Prostate gland (tissue), 2 donors: ENCODE results near the gene ARHGAP25. TPM values are rescaled to one million over a fixed set of nuclear protein-coding genes. Genes with fewer than 3 reads are reported as not detected.

Source experiments
- DNase-seq: peaks from one replicate; pipeline ENCODE4 v3.0.0-alpha.2; 2019; ENCODE audit warnings: low spot score
- H3K27ac ChIP-seq, 2 donors: fragments of 200-600 bp; sonication (generic); 2 replicates each; pipeline ENCODE4 v1.5.1; 2017 to 2019
- H3K27me3 ChIP-seq: fragments of 200-600 bp; sonication (generic); replicated peaks from 2 replicates; pipeline ENCODE4 v1.5.1; 2019; ENCODE audit not compliant: insufficient read depth
- H3K36me3 ChIP-seq, 2 donors: fragments of 200-600 bp; sonication (generic); 1 replicate in 1 of 2; 2 replicates in 1 of 2; pipeline versions ENCODE4 v1.5.1 to v1.8.1; 2017 to 2019
- H3K4me1 ChIP-seq: fragments of 200-600 bp; sonication (generic); replicated peaks from 2 replicates; pipeline ENCODE4 v1.5.1; 2019
- H3K4me3 ChIP-seq, 2 donors: fragments of 200-600 bp; sonication (generic); 2 replicates each; pipeline ENCODE4 v1.5.1; 2017 to 2019
- H3K9me3 ChIP-seq: fragments of 200-600 bp; sonication (generic); 2 replicates; pipeline ENCODE4 v1.5.1; 2017
- POLR2A ChIP-seq: fragments of 450-650 bp; IDR thresholded peaks from one replicate; pipeline ENCODE4 v1.6.1; 2016; ENCODE audit warnings: antibody characterized with exemption, mild to moderate bottlenecking
- POLR2AphosphoS5 ChIP-seq: sonication (generic); formaldehyde crosslinking; IDR thresholded peaks from one replicate; pipeline ENCODE4 v1.6.1; 2017; ENCODE audit warnings: antibody characterized with exemption
- WGBS: methylation state at CpG from one replicate; pipeline ENCODE4 v1.1.5; 2018; 5-methylcytosine and 5-hydroxymethylcytosine counted together
- intact Hi-C: fragments of 100-400 bp; cut with DNase I; formaldehyde crosslinking; loops from one replicate; pipeline ENCODE4 v1.14.2; 2022
- total RNA-seq, 2 donors: library from RNA; depleted of rRNA; stranded (reverse); fragments of >200 nt; gene quantifications; one replicate each; pipeline ENCODE4 v1.1.0, GENCODE V29; 2016
- TF ChIP-seq, protein P1 (sequence below), 4 experiments: fragments of 200-600 bp in 2 of 4; fragments of 450-650 bp in 2 of 4; sonication (generic) in 2 of 4; IDR thresholded peaks; 1 replicate in 3 of 4; 2 replicates in 1 of 4; pipeline ENCODE4 v1.5.1; 2016 to 2019; ENCODE audit warnings: antibody characterized with exemption in 4 of 4, mild to moderate bottlenecking in 2 of 4, moderate library complexity in 2 of 4

ARHGAP25 gene
- total RNA-seq, 2 donors from 2014 or later, result 5.0 to 6.2 TPM

- Histone ChIP-seq H3K9me3 (no peaks in the 10 kb centered on the region), H3K36me3 (no peaks in the 10 kb centered on the region), H3K4me1 (no peaks in the 10 kb centered on the region), H3K27ac (no peak overlapping the region), H3K4me3 (no peak overlapping the region), H3K27me3 (no peaks in the 10 kb centered on the region)
- intact Hi-C loops, result loop anchor here (5.0 to 10.0 kb wide), 3 partner anchors 83 to 176 kb away; no protein-coding TSS in a partner anchor
- peak; percentile 89 for DNase-seq
- WGBS, result 17% methylated on average over 15 of the region's 15 CpGs
- TF ChIP-seq, protein P1, sequence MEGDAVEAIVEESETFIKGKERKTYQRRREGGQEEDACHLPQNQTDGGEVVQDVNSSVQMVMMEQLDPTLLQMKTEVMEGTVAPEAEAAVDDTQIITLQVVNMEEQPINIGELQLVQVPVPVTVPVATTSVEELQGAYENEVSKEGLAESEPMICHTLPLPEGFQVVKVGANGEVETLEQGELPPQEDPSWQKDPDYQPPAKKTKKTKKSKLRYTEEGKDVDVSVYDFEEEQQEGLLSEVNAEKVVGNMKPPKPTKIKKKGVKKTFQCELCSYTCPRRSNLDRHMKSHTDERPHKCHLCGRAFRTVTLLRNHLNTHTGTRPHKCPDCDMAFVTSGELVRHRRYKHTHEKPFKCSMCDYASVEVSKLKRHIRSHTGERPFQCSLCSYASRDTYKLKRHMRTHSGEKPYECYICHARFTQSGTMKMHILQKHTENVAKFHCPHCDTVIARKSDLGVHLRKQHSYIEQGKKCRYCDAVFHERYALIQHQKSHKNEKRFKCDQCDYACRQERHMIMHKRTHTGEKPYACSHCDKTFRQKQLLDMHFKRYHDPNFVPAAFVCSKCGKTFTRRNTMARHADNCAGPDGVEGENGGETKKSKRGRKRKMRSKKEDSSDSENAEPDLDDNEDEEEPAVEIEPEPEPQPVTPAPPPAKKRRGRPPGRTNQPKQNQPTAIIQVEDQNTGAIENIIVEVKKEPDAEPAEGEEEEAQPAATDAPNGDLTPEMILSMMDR (IDR thresholded peaks at IDR 0.05), result peak; percentile 74 to 94 (median 91)
- TF ChIP-seq POLR2AphosphoS5, result peak; percentile 83
- TF ChIP-seq POLR2A, result no peak
These were observed 17.1 kb downstream of the ARHGAP25 start for GRCh38 chr2:68751397-68752339.

GRCh38 chr2:68753318-68753717, 18.7 kb downstream of the ARHGAP25 start:
- H3K36me3 ChIP-seq, result no peaks in the 10 kb centered on the region
- H3K9me3 ChIP-seq, result no peaks in the 10 kb centered on the region
- H3K4me3 ChIP-seq, result no peak overlapping the region
- no peak overlapping the region for H3K27ac ChIP-seq
- TF ChIP-seq, protein P1 (IDR thresholded peaks at IDR 0.05), result no peak
- TF ChIP-seq POLR2AphosphoS5 (no peak), POLR2A (no peak)
- intact Hi-C loops, result loop anchor here (5.0 to 10.0 kb wide), 3 partner anchors 81 to 174 kb away; no protein-coding TSS in a partner anchor
- no peak for DNase-seq
- no peaks in the 10 kb centered on the region for H3K27me3 ChIP-seq
- 65% methylated on average over 4 of the region's 4 CpGs for WGBS
- H3K4me1 ChIP-seq, result no peaks in the 10 kb centered on the region

GRCh38 chr2:68755071-68755470, 20.5 kb downstream of the ARHGAP25 start:
- Histone ChIP-seq H3K27ac (no peak overlapping the region), H3K36me3 (no peaks in the 10 kb centered on the region), H3K4me1 (no peaks in the 10 kb centered on the region), H3K9me3 (no peaks in the 10 kb centered on the region), H3K27me3 (no peaks in the 10 kb centered on the region), H3K4me3 (no peak overlapping the region)
- intact Hi-C loops, result loop anchor here (10.0 kb wide), 1 partner anchor 80 kb away; no protein-coding TSS in a partner anchor
- DNase-seq, result no peak
- TF ChIP-seq POLR2AphosphoS5 (no peak), POLR2A (no peak)
- TF ChIP-seq, protein P1 (IDR thresholded peaks at IDR 0.05), result no peak

- 78% methylated on average over 2 of the region's 2 CpGs for WGBS
- intact Hi-C loops, result loop anchor here (10.0 kb wide), 1 partner anchor 79 kb away; no protein-coding TSS in a partner anchor
These were observed 21.6 kb downstream of the ARHGAP25 start for GRCh38 chr2:68756178-68756577.

More at GRCh38 chr2:68756178-68756577, 21.6 kb downstream of the ARHGAP25 start:
- no peak for DNase-seq
- TF ChIP-seq POLR2A, result no peak
- TF ChIP-seq, protein P1 (IDR thresholded peaks at IDR 0.05), result no peak
- TF ChIP-seq POLR2AphosphoS5, result no peak
- no peaks in the 10 kb centered on the region for H3K9me3 ChIP-seq
- no peaks in the 10 kb centered on the region for H3K27me3 ChIP-seq
- H3K36me3 ChIP-seq, result no peaks in the 10 kb centered on the region
- H3K4me3 ChIP-seq, result no peak overlapping the region
- H3K27ac ChIP-seq, result no peak overlapping the region
- H3K4me1 ChIP-seq, result no peaks in the 10 kb centered on the region
